Head of caudate nucleus (tissue), 42 donors: Measurements from ENCODE around the gene ATP12A.

Experiments used
- DNase-seq, 42 donors: peaks; one replicate each; pipeline versions ENCODE4 v3.0.0 to v3.0.0-alpha.2; 2020 to 2021; ENCODE audit warnings: mixed read lengths in 7 of 42
- intact Hi-C: fragments of 100-400 bp; cut with DNase I; formaldehyde crosslinking; loops from one replicate; pipeline ENCODE4 v1.15.0; 2022

Gene ATP12A

DNA sequence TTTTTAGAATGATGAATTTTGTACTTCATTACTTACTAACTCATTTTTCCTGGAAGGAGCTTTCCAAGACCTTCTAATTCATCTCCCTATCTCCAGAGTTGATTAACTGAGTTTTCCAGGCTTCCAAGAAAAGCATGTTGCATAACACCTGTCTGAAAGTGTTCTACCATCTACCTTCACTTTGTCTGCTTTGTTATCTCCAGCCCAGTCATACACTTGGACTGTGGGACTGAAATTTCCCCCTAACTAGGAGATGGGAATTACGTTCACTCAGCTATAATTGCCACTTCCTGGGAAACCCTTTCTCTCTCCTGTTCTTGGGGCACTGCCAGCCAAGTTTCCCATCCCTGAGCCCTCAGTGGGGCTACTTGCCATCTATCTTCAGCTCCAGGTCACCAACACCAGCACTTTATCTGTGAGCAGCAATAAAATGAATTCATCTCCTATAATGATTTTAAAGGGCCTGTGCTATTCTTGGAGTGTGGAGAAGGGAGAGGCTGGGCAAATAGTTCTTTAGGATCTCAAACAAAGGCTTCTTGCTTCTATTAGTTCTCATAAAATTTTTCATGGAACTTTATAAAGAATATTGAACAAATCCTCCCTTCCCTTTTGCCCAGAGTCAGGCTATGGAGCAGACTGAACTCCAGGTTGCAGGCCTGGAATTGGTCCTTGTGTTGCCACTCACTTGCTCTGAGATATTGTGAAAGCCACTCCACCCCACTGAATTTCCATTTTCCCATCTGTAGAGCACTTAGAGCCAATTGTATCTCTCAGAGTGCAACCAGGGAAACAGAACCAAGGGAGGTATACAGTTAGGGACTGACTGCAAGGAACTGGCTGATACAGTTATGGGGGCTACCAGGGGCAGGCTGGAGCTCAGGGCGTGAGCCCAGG, 17.8 kb upstream of the ATP12A start:
- intact Hi-C loops, result no loop called here
- DNase-seq, result peak in 1 of 42 donors; percentile 20

DNA sequence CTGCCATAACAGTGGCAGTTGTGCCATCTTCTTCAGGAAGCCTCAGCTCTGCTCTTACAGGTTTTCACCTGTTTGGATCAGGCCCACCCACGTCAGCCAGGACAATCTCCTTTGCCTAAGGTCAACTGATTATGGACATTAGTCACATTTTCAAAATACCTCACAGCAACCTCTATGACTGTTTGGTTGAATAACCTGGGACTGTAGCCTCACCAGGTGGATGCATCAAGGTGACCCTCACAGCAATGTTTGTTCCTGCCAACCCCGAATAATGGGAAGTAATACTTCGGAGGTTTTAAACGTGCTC, 17.2 kb upstream of the ATP12A start:
- DNase-seq, result peak in 1 of 42 donors; percentile 14
- intact Hi-C loops, result no loop called here

DNA sequence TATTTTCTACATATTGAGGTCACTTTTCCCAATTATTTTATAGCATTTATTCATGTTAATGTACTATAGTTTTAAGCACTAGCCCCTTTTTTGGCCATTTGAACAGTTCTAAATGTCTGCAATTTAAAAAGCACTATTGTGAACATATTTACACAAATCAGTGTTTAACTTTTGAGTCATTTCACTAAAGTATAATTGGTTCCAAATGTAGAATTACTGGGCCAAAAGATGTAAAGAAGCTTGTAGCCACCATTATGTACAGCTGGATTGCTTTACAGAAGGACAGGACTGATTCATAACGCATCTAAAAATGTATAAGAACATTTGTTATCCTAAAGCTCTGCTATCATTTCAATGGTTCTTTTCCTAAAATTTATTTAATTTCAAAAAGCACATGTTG, 16.6 kb upstream of the ATP12A start:
- intact Hi-C loops, result no loop called here
- DNase-seq, result no peak

DNA sequence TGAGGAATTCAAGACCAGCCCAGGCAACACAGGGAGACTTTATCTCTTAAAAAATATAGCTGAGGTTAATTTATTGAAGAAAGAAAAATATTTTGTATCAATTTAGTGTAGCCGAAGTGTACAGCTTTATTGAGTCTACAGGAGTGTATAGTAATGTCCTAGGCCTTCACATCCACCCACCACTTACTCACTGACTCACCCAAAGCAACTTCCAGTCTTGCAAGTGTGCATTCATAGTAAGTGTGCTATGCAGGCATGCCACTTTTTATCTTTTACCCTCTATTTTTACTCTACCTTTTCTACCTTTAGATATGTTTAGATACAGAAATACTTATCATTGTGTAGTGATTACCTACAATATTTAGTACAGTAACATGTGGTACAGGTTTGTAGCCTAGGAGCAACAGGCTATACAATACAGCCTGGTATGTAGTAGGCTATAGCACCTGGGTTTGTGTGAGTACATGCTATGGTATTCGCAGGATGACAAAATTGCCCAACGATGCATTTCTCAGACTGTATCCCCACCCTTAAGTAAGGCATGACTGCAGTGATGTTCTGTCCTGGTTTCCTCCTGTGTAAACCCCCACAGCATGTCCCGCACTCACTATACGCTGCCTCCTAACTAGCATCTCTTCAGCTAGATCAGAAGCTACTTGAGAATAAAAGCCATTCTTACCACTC, 15.3 kb upstream of the ATP12A start:
- intact Hi-C loops, result no loop called here
- DNase-seq, result no peak

DNA sequence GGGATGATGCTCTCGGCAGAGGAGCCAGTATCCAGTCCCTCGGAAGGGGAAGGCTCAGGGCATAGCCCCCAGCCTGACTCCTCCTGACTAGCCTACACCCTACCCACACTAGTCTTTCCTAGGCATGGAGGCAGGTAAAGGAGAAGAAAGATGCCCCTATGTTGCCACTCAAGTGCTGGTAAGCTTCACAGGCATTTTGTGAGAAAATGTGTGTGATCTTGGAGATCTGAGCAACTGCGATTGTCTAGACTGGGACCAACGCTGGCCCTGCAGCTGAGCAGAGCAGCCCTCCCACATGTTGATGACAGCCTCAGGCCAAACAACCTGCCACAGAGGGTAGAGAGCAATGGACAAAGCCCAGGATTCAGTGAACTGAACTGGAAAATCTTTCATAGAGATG, 11.7 kb upstream of the ATP12A start:
- no peak for DNase-seq
- intact Hi-C loops, result no loop called here

DNA sequence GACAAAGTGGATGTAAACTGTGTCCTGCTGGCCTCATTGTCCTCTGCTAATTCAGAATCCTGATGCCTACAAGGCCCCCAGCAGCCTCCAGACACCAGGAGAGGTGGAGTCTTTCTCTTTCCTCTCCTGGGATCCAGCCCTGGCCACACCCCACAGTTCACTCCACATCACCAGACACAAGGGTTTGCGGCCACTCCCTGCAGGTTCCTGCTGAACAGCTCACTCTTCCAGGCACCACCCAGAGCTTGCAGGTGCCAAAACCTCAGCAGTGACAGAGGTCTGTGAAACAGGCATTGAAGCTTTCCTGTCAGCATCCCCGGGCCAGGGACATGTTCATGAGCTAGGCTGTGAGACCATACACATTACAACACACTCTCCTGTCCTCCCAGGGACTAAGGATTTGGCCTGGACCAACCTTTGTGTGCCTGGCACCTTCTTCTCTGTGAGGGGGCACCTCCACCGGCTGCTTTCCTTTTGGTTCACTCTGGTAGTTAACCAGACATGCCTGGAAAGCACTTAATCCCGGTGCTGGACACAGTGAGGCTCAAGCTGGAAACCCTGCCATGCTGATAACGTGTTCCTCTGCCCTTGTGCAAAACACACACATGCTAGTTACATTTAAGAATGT, 11.1 kb upstream of the ATP12A start:
- peak in 1 of 42 donors; percentile 13 for DNase-seq
- intact Hi-C loops, result no loop called here

DNA sequence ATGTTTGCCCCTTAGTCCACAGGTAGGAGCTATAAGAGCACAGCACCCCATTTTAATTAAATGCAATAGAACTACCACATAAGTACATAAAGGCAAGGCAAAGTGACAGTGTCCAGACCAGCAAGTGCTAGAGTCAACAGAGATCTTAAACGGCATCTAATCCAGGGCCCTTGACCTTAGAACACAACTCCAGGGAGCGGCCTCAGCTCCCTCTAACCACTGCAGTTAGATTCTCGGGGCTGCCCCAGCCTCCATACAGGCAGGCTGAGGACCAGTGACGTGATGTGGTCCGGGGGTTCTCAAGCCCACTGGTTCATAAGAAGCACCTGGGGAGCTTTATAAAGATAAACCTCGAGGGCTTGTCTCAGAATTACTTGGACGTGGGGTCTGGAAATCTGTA, 10.0 kb upstream of the ATP12A start:
- intact Hi-C loops, result no loop called here
- peak in 1 of 42 donors; percentile 22 for DNase-seq

DNA sequence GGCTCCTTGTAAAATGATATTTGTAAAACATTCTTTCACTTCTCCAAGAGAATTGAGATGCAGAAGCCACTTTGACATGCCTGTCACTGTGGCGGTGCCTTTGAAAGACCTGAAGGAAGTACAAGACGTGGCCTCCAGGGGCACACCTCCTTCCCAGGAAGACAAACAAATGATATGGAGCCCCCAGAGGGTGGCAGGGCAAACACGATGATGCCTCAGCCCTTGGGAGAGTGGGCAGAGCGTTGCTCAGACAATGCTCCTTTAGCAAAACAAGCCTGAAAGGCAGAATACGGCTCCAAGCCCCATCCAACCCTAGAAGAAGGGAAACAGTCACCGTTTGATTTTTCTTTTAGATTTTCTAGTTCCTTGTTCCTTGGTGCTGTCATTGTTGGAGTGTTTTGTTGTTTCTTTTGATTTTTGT, 9.2 kb upstream of the ATP12A start:
- DNase-seq, result peak in 1 of 42 donors; percentile 26

DNA sequence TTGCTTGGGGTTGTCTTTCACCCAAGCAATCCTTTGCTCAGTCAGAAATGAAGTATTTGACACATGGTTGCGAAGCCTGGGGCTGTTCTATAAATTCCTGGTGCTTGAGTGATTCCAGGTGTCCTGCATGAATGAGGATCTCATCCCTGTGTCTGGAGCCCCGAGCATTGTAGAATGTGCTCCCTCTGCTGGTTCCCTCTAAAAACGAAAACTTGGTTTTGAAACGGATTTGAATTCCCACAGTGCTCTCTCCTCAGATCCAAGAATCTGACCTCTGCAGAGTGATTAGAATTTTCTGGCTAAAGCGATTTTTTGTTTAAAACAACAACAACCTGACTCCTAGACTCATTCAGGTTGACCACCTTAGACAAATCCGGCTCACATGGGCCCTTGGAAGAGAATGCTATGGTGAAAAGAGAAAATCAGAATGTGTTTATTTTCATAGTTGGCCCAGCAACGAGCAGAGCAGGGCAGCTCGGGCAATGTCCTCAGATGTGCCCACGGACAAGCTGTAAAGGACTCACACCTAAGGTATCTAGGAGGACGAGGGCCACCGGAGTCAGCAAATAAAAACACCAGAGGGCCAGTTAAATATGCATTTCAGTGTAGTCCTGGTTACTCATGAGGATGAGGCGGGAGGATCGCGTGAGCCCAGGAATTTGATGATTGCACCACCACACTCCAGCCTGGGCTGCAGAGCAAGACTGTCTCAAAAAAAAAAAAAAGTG, 8.7 kb upstream of the ATP12A start:
- intact Hi-C loops, result no loop called here
- peak in 29 of 42 donors; percentile 13 to 73 (median 42) for DNase-seq

More for the DNA sequence above, 9.2 kb upstream of the ATP12A start:
- intact Hi-C loops, result no loop called here

DNA sequence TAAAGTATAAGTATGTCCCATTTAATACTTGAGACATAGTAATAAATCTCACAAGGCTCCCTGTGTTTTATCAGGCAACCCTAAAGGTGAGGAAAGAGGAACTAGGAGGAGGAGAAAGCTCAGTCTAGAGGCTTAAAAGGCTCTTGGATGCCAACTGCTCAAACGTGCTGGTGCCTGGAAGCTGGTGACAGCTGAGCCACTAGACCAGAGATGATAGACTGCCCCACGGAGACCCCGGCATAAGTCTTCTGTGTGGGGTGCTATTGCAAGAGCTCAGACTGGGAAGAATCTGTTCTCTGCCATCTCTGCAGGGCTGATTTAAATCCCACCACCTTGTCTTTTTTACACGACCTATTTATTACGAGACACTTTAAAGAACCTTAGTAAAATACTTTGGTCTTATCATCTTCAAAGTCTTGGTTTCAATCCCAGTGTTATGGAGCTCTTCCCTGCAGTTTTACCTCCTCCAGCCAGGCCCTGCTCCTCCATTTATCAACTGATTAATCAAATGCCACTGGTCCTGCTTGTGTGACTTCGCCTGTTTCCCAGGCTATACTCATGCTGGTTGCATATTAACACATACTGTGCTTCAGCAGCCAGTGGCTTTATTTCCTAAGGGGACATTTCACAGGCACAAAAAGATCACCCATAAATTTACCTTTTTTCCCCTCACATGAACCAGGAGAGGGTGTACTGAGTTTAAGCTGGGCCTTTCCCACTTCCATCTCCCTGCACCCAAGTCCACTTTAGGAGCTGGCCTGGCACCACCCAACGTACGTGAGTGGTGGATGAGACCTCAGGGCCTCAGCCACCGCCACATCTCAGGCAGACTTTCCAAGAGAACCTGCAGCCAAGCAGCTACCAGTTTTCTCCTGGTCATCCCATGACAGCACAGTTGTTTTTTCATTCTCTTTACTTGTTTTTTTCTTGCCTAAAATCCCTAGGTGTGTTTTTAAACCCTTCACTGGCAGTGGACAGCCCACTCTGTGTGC, 7.8 kb upstream of the ATP12A start:
- intact Hi-C loops, result no loop called here
- peak in 1 of 42 donors; percentile 9 for DNase-seq

DNA sequence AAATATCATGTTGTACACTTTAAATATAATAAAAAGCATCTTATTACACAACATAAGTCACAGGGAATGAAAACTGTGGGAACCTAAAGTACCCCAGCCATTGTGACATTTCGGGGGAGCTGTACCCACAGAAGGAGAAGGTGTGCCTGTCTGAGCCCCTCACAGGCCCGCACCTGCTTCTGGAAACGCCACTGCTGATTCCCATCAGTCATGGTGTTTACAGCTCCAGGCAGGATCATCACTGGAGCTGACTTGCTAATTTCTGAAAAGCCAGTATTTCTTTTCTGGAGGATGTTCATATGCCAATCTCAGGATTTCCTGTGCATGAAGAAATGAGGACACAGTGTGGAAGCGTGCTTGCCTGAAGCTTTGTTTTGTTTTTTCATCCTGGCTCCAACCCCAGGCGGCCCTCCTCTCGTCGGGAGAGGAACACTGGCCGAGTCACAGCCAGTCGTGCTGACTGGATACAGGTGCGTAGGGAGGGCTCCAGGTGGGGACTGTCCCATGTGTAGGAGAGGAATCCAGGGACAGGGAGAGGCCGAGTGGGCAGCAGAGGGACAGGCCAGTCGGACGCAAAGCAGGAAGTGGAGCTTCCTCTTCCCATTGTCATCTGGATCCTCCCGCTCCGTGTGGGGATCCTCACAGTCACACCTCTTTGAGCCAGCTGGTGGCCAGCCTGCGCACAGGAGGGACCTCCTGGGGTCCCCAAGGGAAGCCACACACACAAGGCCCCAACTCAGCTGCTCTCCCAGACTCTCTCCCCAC, 4.2 kb upstream of the ATP12A start:
- intact Hi-C loops, result no loop called here
- peak in 2 of 42 donors; percentile 19 to 31 for DNase-seq

DNA sequence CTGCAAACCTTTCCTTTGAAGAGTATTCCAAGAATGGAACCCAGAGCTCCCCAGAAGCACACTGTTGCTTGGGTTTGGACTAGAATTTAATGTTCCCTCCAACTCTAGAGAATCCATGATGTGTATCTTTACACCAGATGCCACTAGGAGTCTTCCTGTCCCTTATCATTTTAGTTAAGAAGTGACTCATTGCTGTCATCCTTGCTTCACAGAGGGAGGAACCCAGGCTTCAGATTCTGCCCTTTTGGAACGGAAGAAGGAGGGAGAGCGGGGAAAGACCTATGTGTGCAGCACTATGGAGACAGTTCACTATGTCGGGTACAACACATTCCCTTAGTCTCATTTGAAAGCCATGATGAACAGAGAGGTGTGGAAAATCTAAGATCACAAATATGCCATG, 2.1 kb upstream of the ATP12A start:
- intact Hi-C loops, result no loop called here

DNA sequence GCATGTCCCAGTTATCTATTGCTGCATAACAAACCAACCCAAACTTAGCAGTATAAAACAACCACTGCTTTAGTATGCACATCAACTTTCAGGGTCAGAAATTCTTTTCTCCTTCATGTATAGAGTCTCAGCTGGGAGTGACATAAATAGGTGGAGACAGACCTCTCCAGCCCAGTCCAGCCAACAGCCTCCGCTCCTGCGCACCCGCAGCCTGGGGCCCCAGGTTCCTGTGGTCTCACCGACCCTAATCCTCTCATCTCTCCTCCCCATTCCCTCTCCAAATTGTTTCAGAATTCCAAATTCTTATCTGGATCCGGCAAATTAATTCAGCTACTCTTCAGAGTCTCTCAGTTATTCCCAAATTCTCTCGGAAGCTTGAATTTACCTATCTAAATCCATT, 522 bp upstream of the ATP12A start:
- intact Hi-C loops, result no loop called here
- DNase-seq, result no peak

More for the DNA sequence above, 2.1 kb upstream of the ATP12A start:
- DNase-seq, result no peak

DNA sequence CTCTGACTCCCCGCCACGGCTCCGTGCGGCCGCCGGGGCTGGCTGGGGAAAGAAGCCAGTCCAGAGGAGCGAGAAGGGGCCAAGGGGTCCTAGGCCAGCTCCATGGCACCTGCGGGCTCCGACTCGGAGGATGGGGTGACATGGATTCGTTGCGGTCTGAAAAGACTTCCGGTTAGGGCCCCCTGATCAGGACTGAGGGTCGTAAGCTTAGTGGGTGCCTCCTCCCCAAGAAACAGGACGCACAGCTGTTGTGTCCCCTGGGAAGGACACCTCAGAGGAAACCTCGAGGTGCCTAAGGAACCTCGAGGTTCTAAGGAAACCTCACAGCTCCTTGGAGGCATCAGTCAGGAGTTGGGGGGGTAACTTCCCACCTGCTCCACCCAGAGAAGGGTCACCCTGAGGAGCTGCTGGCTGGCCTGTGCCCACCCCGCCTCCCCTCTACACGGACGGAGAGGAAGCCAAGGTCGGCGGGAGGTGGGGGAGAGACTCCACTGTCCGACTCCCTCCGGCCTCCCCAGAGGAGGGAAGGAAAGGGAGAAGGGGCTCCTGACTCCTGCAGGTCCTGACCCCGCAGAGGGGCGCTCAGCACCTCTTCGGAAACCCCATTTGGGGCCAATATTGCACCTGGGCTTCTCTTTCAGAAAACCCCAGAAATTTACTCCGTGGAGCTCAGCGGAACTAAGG, 855 bp downstream of the ATP12A start:
- intact Hi-C loops, result no loop called here
- no peak for DNase-seq

DNA sequence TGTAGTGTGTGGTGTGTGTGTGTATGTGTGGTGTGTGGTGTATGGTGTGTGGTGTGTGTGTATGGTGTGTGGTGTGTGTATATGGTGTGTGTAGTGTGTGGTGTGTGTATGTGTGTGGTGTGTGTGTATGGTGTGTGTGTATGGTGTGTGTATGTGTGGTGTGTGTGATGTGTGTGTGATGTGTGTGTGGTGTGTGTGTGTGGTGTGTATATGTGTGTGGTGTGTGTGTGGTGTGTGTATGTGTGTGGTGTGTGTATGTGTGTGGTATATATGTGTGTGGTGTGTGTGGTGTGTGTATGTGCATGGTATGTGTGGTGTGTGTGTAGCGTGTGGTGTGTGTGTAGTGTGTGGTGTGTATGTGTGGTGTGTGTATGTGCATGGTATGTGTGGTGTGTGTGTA, 1.7 kb downstream of the ATP12A start:
- DNase-seq, result no peak
- intact Hi-C loops, result no loop called here

DNA sequence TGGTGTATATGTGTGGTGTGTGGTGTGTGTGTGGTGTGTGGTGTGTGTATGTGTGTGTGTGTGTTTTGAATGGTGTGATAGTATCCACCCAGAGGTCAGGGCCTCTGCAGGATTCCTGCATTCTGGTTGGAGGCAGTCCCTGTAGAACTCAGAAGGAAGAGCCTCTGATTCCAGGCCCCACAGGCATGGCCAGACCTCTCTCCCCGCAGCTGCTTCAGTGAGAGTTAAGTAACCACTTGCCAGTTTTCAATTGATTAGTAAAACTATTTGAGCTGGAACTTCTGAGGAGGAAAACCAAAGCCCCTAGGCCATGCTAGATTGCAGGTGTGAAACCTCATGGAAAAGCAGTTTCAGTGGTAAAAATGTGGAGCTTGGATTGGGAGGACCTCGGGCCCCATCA, 2.1 kb downstream of the ATP12A start:
- no peak for DNase-seq
- intact Hi-C loops, result no loop called here

DNA sequence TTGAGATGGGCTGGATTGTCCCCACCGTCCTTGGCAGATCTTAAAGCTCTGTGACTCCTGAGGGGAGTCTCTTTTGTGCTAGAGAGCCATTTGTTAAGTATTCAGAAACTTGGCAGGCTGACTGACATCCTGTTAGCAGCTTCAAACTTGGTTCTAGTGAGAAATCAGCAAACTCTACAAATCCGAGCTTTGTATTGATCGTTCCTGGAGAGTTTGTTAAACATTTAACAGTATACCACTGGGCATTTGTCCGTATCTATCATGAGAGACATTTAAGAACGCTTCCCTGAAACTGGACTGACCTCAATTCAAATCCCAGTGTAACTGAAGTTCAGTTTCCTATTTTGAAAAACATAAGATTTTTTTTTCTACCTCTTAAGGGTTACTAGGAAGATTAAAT, 3.1 kb downstream of the ATP12A start:
- DNase-seq, result no peak
- intact Hi-C loops, result no loop called here
